Epithelial cell of proximal tubule (primary cell): ENCODE data around the gene GALR1. TPM values are rescaled to one million over a fixed set of nuclear protein-coding genes. Genes with fewer than 3 reads are reported as not detected.

ENCODE experiments used
- DNase-seq: peaks from one replicate; pipeline ENCODE4 v3.0.0-alpha.2; 2011; ENCODE audit warnings: low read depth
- H3K4me3 ChIP-seq: 2 replicates; pipeline ENCODE4 v1.5.1; 2011; ENCODE audit warnings: low read depth, mild to moderate bottlenecking, low read length
- CTCF ChIP-seq: conservative IDR thresholded peaks from 2 replicates; pipeline ENCODE4 v1.5.1; 2012; ENCODE audit warnings: low read depth, mild to moderate bottlenecking, low read length
- total RNA-seq: library from RNA; depleted of rRNA; stranded (reverse); fragments of >200 nt; gene quantifications from 2 replicates; pipeline ENCODE4 v1.2.3, GENCODE V29; 2015

The GALR1 gene
- total RNA-seq, 1 donor from 2014 or later: not detected

DNA sequence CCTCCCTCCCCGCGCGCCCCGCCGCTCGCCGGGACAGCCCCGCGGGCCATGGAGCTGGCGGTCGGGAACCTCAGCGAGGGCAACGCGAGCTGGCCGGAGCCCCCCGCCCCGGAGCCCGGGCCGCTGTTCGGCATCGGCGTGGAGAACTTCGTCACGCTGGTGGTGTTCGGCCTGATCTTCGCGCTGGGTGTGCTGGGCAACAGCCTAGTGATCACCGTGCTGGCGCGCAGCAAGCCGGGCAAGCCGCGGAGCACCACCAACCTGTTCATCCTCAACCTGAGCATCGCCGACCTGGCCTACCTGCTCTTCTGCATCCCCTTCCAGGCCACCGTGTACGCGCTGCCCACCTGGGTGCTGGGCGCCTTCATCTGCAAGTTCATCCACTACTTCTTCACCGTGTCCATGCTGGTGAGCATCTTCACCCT lies 865 bp downstream of the GALR1 start:
- H3K4me3 ChIP-seq: no peak overlapping the region
- no peak for TF ChIP-seq CTCF
- DNase-seq: no peak

GRCh38 chr18:77250926-77251729 lies 1.5 kb downstream of the GALR1 start:
- TF ChIP-seq CTCF: no peak
- no peak for DNase-seq
- no peak overlapping the region for H3K4me3 ChIP-seq

DNA sequence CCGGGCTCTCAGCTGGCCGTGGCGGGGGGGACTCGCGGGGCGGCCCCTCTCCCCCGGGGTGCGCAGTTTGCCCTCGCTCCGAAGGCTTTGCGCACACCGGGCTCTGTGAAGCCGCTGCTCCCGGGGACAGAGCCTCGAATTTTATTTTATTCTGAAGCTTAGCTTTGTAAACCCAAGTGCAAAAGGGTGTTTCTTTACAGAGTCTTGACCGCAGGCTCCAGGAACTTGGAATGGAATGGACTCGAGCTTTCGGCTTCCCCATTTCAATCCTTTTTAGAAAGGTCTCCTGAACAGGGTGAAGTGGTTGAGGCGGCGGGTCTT lies 2.0 kb downstream of the GALR1 start:
- no peak overlapping the region for H3K4me3 ChIP-seq
- no peak for DNase-seq
- TF ChIP-seq CTCF: no peak

DNA sequence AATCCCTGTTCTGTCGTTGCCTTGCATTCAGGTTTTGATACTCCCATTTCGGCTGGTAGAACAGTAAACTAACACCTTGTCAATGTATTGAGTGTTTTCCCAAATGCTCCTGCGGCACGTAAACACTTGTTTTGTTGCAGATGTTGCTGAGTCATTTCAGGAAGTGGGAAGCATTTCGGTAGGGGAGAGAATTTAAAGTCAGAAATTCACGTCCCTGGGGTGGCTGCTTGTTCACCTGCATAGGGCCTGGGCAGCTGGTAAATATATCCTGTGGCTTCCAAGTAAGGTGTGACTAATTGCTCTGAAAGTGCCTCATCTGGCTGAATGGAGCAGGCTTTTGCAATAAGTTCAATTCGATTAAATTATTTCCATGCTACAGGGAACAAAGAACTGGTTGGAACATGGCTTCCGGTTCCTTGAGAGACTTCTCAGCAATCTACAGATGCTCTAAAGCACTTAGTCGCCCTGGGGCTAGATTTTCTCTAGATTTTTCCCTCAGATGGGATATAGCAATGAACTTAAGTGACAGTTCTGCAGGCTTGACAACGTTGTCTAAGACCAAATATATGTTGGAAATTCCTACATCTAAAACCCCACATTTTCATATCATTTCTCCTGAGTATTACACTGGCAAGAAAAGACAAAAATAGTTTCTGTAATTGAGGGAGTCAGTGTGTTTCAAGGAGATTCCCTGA lies 5.2 kb downstream of the GALR1 start:
- no peak overlapping the region for H3K4me3 ChIP-seq
- TF ChIP-seq CTCF: no peak
- DNase-seq: no peak

DNA sequence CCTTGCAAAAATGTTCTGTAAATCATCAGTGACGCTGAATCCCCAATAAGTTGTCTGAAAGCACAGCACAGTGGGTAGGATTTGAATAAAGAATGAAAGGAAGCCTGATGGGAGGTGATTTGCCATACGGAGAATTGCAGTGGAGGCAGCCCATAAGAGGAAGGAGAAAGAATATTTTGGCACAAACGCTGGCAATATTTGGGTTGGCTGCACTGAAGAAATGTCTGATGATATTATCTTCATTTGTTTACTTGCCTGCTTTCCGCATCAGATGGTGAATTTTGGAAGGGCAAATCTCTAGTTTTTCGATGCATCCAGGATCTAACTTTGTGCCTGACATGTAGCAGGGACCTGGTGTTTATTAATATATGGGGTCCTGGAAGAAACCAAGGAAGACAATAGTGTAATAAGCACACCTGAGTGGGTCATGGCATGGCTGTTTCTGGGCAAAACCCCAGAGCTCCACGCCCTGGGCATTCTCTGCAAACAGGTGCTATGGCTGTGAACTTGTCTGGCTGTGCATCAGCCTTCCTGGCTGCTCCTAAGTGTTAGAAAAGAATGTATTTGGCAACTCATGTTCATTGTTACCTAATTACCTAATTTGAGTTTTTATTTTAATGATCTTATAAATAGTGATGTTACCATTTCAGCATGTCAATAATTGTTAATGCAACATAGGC lies 5.9 kb downstream of the GALR1 start:
- H3K4me3 ChIP-seq: no peak overlapping the region

GRCh38 chr18:77262643-77263465 lies 13.2 kb downstream of the GALR1 start:
- TF ChIP-seq CTCF: no peak
- DNase-seq: no peak
- H3K4me3 ChIP-seq: no peak overlapping the region

More for the DNA sequence above, 5.9 kb downstream of the GALR1 start:
- DNase-seq: no peak
- TF ChIP-seq CTCF: no peak
